ENCODE measurements around the gene CMSS1.

The CMSS1 gene

GRCh38 chr3:100114413-100115030, 296.9 kb downstream of the CMSS1 start, which contains the start of gene FILIP1L:
TSS of gene FILIP1L (minus strand) at chr3:100114501.
- no peak for DNase-seq

- no peak for DNase-seq
Measured at GRCh38 chr3:100117093-100117492, 299.4 kb downstream of the CMSS1 start.

GRCh38 chr3:100120012-100120411, 302.4 kb downstream of the CMSS1 start:
- no peak for DNase-seq

GRCh38 chr3:100120693-100121092, 303.0 kb downstream of the CMSS1 start:
- DNase-seq: no peak

GRCh38 chr3:100122321-100122720, 304.7 kb downstream of the CMSS1 start:
- no peak for DNase-seq

- DNase-seq: no peak
Measured at GRCh38 chr3:100123112-100123511, 305.4 kb downstream of the CMSS1 start.

GRCh38 chr3:100124201-100124761, 306.6 kb downstream of the CMSS1 start:
- DNase-seq: no peak

- DNase-seq: no peak
Measured at GRCh38 chr3:100125161-100125938, 307.7 kb downstream of the CMSS1 start.

GRCh38 chr3:100127792-100128191, 310.1 kb downstream of the CMSS1 start:
- DNase-seq: no peak

GRCh38 chr3:100128565-100128964, 310.9 kb downstream of the CMSS1 start:
- no peak for DNase-seq

- no peak for DNase-seq
Measured at GRCh38 chr3:100129941-100130340, 312.3 kb downstream of the CMSS1 start.

GRCh38 chr3:100131241-100131640, 313.6 kb downstream of the CMSS1 start:
- no peak for DNase-seq

GRCh38 chr3:100136921-100137320, 319.3 kb downstream of the CMSS1 start:
- DNase-seq: no peak

- DNase-seq: no peak
Measured at GRCh38 chr3:100140976-100141375, 323.3 kb downstream of the CMSS1 start.

- no peak for DNase-seq
Measured at GRCh38 chr3:100141586-100141985, 323.9 kb downstream of the CMSS1 start.

GRCh38 chr3:100144255-100144866, 326.7 kb downstream of the CMSS1 start:
- DNase-seq: no peak

GRCh38 chr3:100149130-100149529, 331.5 kb downstream of the CMSS1 start:
- DNase-seq: no peak

- DNase-seq: no peak
Measured at GRCh38 chr3:100149713-100150415, 332.2 kb downstream of the CMSS1 start.

GRCh38 chr3:100150473-100150872, 332.8 kb downstream of the CMSS1 start:
- DNase-seq: no peak

- DNase-seq: no peak
Measured at GRCh38 chr3:100151024-100151707, 333.5 kb downstream of the CMSS1 start.

GRCh38 chr3:100154171-100154570, 336.5 kb downstream of the CMSS1 start:
- no peak for DNase-seq

GRCh38 chr3:100155128-100155527, 337.5 kb downstream of the CMSS1 start:
- no peak for DNase-seq
